Endothelial cell of umbilical vein (primary cell): ENCODE results near the gene TMOD2. TPM values are rescaled to one million over a fixed set of nuclear protein-coding genes. Genes with fewer than 3 reads are reported as not detected.

Source experiments
- BruUV-seq: library from RNA; stranded (reverse); fragments of 400-500 nt; replicated peaks from 2 replicates; lab custom pipeline; 2021; lab: Mats Ljungman, UMichigan
- CTCF ChIA-PET: fragments of 300-600, 350-600 bp; sonication (Branson Sonifier 250); formaldehyde crosslinking; loops from one replicate; lab custom pipeline; 2021; ENCODE audit warnings: antibody characterized with exemption, inconsistent platforms; lab: Charles Lee
- POLR2A ChIA-PET: fragments of 300-600, 350-600 bp; sonication (Branson Sonifier 250); formaldehyde crosslinking; loops from one replicate; lab custom pipeline; 2021; ENCODE audit warnings: antibody characterized with exemption, inconsistent platforms; lab: Charles Lee
- DNase-seq: peaks from one replicate; pipeline ENCODE4 v3.0.0-alpha.2; 2011; ENCODE audit warnings: low read depth, low spot score
- FAIRE-seq: peaks from 2 replicates; lab custom pipeline; 2011; peaks lifted over from hg19 to GRCh38; lab: Jason Lieb, UNC
- H2AFZ ChIP-seq: 2 replicates; pipeline ENCODE4 v1.6.0; 2012; ENCODE audit warnings: low read depth, low read length, control low read depth, inconsistent platforms
- H3K27ac ChIP-seq: 2 replicates; pipeline ENCODE4 v1.5.1; 2011; ENCODE audit warnings: low read depth, mild to moderate bottlenecking, control low read depth, low read length, moderate library complexity; ENCODE audit not compliant: insufficient read depth
- H3K27me3 ChIP-seq, 2 experiments: 2 replicates each; pipeline versions ENCODE4 v1.6.0 to v1.6.1; 2011; ENCODE audit warnings: low read length in 2 of 2, mixed read lengths in 1 of 2; ENCODE audit not compliant: control insufficient read depth in 2 of 2, insufficient read depth in 2 of 2
- H3K36me3 ChIP-seq, 2 experiments: 2 replicates in 1 of 2; 3 replicates in 1 of 2; pipeline ENCODE4 v1.5.1; 2011; ENCODE audit warnings: low read length in 2 of 2, mild to moderate bottlenecking in 1 of 2, moderate library complexity in 1 of 2; ENCODE audit not compliant: control insufficient read depth in 2 of 2, insufficient read depth in 2 of 2; ENCODE audit errors: extremely low read depth in 1 of 2
- H3K4me1 ChIP-seq: 3 replicates; pipeline ENCODE4 v1.5.1; 2011; ENCODE audit warnings: mild to moderate bottlenecking, low read length; ENCODE audit not compliant: control insufficient read depth, insufficient read depth; ENCODE audit errors: extremely low read depth
- H3K4me2 ChIP-seq: 2 replicates; pipeline ENCODE4 v1.6.1; 2011; ENCODE audit warnings: low read length, control low read depth, mixed read lengths; ENCODE audit not compliant: insufficient read depth
- H3K4me3 ChIP-seq, 3 experiments: fragments of 200-600 bp in 1 of 3; sonication (generic), shearing (Covaris generic) in 1 of 3; replicated peaks in 1 of 3; 2 replicates each; pipeline ENCODE4 v1.5.1; 2011 to 2016; ENCODE audit warnings: control low read depth in 3 of 3, low read length in 3 of 3, mild to moderate bottlenecking in 2 of 3, inconsistent platforms in 1 of 3, low read depth in 1 of 3, moderate library complexity in 1 of 3; ENCODE audit not compliant: insufficient read depth in 1 of 3
- H3K79me2 ChIP-seq: 2 replicates; pipeline ENCODE4 v1.6.0; 2012; ENCODE audit warnings: low read length, inconsistent platforms; ENCODE audit not compliant: control insufficient read depth, insufficient read depth
- H3K9ac ChIP-seq: replicated peaks from 2 replicates; pipeline ENCODE3; 2011; ENCODE audit warnings: low read length, control low read depth; ENCODE audit not compliant: insufficient read depth; ENCODE audit errors: extremely low read depth
- H3K9me1 ChIP-seq: replicated peaks from 3 replicates; pipeline ENCODE4 v1.6.0; 2011; ENCODE audit warnings: mild to moderate bottlenecking, low read length; ENCODE audit not compliant: control insufficient read depth, insufficient read depth; ENCODE audit errors: extremely low read depth
- H3K9me3 ChIP-seq: replicated peaks from 2 replicates; pipeline ENCODE4 v1.5.1; 2012; ENCODE audit warnings: low read length, inconsistent platforms; ENCODE audit not compliant: control insufficient read depth, insufficient read depth
- H4K20me1 ChIP-seq: replicated peaks from 2 replicates; pipeline ENCODE3; 2011; ENCODE audit warnings: mild to moderate bottlenecking, low read length; ENCODE audit not compliant: control insufficient read depth, insufficient read depth; ENCODE audit errors: extremely low read depth
- EZH2 ChIP-seq: IDR thresholded peaks from 2 replicates; pipeline ENCODE4 v1.6.1; 2012; ENCODE audit warnings: borderline replicate concordance, low read depth, mild to moderate bottlenecking, moderate library complexity, low read length, inconsistent platforms; ENCODE audit not compliant: severe bottlenecking
- FOS ChIP-seq: IDR thresholded peaks from 2 replicates; pipeline ENCODE4 v1.6.1; 2011; ENCODE audit warnings: mild to moderate bottlenecking, low read length, moderate library complexity, borderline replicate concordance; ENCODE audit not compliant: insufficient read depth
- GATA2 ChIP-seq: IDR thresholded peaks from 2 replicates; pipeline ENCODE4 v1.7.0; 2011; ENCODE audit warnings: low read depth, mild to moderate bottlenecking, moderate library complexity, mixed read lengths, low read length; ENCODE audit not compliant: insufficient read length, insufficient read depth
- JUN ChIP-seq: IDR thresholded peaks from 2 replicates; pipeline ENCODE4 v1.6.1; 2011; ENCODE audit warnings: borderline replicate concordance, low read depth; ENCODE audit not compliant: insufficient read length, insufficient read depth
- MYC ChIP-seq: IDR thresholded peaks from one replicate; pipeline ENCODE4 v1.6.1; 2011; ENCODE audit warnings: mild to moderate bottlenecking, low read depth, low read length
- POLR2A ChIP-seq: IDR thresholded peaks from 2 replicates; pipeline ENCODE4 v1.6.1; 2012; ENCODE audit warnings: low read depth, mild to moderate bottlenecking, control low read depth, low read length
- POLR2AphosphoS5 ChIP-seq: IDR thresholded peaks from 2 replicates; pipeline ENCODE4 v1.6.1; 2012; ENCODE audit warnings: low read depth, mild to moderate bottlenecking, control low read depth, low read length, moderate library complexity; ENCODE audit not compliant: insufficient read depth
- dilution Hi-C: fragments of 300-500 bp; cut with MboI; formaldehyde crosslinking; loops from one replicate; pipeline ENCODE4 v1.15.0; 2019; ENCODE audit warnings: low sequenced_read_pairs; ENCODE audit not compliant: extremely low pct_ligation_motif_present
- intact Hi-C: fragments of 100-400 bp; cut with micrococcal nuclease; formaldehyde crosslinking; loops from one replicate; pipeline ENCODE4 v1.10.0; 2022
- polyA plus RNA-seq, 4 experiments: library from polyadenylated mRNA; depleted of rRNA in 3 of 4; stranded (reverse) in 3 of 4; unstranded in 1 of 4; fragments of >200 nt; gene quantifications; 2 replicates each; pipeline versions ENCODE4 v1.2.1 to v1.2.3, GENCODE V29; 2011 to 2012; ENCODE audit warnings: missing spikeins in 1 of 4
- total RNA-seq: library from RNA; stranded (reverse); gene quantifications from 2 replicates; pipeline ENCODE4 v1.2.3, GENCODE V29; 2021
- TF ChIP-seq, protein P1 (sequence below), 2 donors: IDR thresholded peaks; 1 replicate in 1 of 2; 2 replicates in 1 of 2; pipeline ENCODE4 v1.5.1; 2011; ENCODE audit warnings: low read length in 2 of 2, mild to moderate bottlenecking in 2 of 2, moderate library complexity in 2 of 2, control low read depth in 1 of 2, inconsistent platforms in 1 of 2, low read depth in 1 of 2; ENCODE audit not compliant: insufficient read depth in 1 of 2; ENCODE audit errors: extremely low read depth in 1 of 2
- TF ChIP-seq, protein P2 (sequence below): IDR thresholded peaks from 2 replicates; pipeline ENCODE4 v1.6.1; 2011; ENCODE audit not compliant: insufficient read depth, insufficient read length

TMOD2 gene
- total and polyA plus RNA-seq, 2 donors (not counting 3 experiments of a cell fraction or from before 2014, with no cell fraction given): 0.46 to 2.7 TPM

DNA sequence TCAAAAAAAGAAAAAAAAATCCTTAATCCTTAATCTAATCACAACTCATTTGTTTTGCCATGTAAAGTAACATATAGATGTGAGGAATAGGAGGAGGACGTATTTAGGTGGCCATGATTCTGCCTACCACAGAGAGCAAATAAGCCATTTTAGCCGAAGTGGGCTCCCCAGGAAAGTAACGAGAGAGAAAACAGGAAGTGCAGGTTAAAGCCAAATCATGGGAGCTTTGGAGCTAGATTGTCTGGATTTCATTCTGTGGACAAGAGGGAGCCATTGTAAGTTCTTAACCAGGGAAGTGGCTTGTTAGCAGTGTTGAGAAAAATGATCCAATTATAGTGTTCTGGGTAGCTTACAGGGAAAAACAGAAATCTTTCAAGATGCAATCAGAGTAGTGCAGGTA is 9.4 kb downstream of the TMOD2 start:
- Histone ChIP-seq H2AFZ (no peak overlapping the region), H3K27ac (no peak overlapping the region), H3K79me2 (no peaks in the 10 kb centered on the region), H3K9me1 (no peaks in the 10 kb centered on the region), H3K4me1 (no peaks in the 10 kb centered on the region), H3K4me2 (no peak overlapping the region), H3K4me3 (no peak overlapping the region), H3K9ac (no peak overlapping the region), H3K9me3 (no peaks in the 10 kb centered on the region), H4K20me1 (no peaks in the 10 kb centered on the region), H3K27me3 (peaks cover 11 to 14% of the 10 kb centered on the region in 2 experiments), H3K36me3 (no peaks in the 10 kb centered on the region)
- DNase-seq (no peak), FAIRE-seq (no peak)
- dilution Hi-C loops: no loop called here
- intact Hi-C loops: no loop called here
- POLR2A ChIA-PET: interaction anchor here (0.5 kb wide), 1 partner anchor 14 kb away, joined by 6 read pairs; no protein-coding TSS in a partner anchor
- BruUV-seq: no TSS peak
- TF ChIP-seq FOS: no peak
- TF ChIP-seq, protein P1, sequence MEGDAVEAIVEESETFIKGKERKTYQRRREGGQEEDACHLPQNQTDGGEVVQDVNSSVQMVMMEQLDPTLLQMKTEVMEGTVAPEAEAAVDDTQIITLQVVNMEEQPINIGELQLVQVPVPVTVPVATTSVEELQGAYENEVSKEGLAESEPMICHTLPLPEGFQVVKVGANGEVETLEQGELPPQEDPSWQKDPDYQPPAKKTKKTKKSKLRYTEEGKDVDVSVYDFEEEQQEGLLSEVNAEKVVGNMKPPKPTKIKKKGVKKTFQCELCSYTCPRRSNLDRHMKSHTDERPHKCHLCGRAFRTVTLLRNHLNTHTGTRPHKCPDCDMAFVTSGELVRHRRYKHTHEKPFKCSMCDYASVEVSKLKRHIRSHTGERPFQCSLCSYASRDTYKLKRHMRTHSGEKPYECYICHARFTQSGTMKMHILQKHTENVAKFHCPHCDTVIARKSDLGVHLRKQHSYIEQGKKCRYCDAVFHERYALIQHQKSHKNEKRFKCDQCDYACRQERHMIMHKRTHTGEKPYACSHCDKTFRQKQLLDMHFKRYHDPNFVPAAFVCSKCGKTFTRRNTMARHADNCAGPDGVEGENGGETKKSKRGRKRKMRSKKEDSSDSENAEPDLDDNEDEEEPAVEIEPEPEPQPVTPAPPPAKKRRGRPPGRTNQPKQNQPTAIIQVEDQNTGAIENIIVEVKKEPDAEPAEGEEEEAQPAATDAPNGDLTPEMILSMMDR (IDR thresholded peaks at IDR 0.05; ENCODE audit: extremely low read depth in 1 of 2, insufficient read depth in 1 of 2, low read depth in 1 of 2, low read length in 2 of 2): no peak
- TF ChIP-seq POLR2A: no peak
- no peak for TF ChIP-seq MYC
- TF ChIP-seq POLR2AphosphoS5: no peak
- CTCF ChIA-PET: interaction anchor here (0.7 to 2.9 kb wide), 2 partner anchors 16 to 111 kb away, joined by 3 to 11 read pairs; no protein-coding TSS in a partner anchor

DNA sequence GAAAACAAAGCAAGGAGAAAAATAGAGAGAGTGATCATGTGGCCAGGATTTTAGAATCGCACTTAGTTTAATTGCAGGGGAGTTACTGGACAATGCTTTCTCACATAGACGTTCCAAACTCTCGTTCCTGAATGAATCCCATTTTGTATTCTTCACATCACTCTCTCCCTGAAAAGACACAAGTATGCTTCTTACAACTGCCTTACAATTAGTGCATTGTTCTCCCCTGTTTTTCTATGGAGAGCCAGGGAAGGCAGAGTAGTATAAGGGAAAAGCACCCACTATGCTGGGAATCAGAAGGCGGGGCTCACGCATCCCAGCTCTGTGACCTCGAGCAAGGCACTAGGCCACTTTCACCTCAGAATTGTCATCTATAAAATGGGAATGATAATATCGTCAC is 14.4 kb downstream of the TMOD2 start:
- no peaks in the 10 kb centered on the region for H3K79me2 ChIP-seq
- intact Hi-C loops: no loop called here
- FAIRE-seq (no peak), DNase-seq (no peak)
- no TSS peak for BruUV-seq
- TF ChIP-seq FOS: no peak
- TF ChIP-seq EZH2: no peak
- TF ChIP-seq JUN: no peak
- TF ChIP-seq GATA2: no peak
- no peak for TF ChIP-seq POLR2AphosphoS5
- TF ChIP-seq, protein P1 (IDR thresholded peaks at IDR 0.05; ENCODE audit: extremely low read depth in 1 of 2, insufficient read depth in 1 of 2, low read depth in 1 of 2, low read length in 2 of 2): no peak
- TF ChIP-seq, protein P2, sequence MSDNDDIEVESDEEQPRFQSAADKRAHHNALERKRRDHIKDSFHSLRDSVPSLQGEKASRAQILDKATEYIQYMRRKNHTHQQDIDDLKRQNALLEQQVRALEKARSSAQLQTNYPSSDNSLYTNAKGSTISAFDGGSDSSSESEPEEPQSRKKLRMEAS: no peak
- TF ChIP-seq POLR2A: no peak
- no peak for TF ChIP-seq MYC
- CTCF ChIA-PET: interaction anchor here (1.2 to 2.8 kb wide), 2 partner anchors 11 to 115 kb away, joined by 5 to 28 read pairs (median 16); no protein-coding TSS in a partner anchor
- H3K4me2 ChIP-seq: no peak overlapping the region
- no peak overlapping the region for H3K4me3 ChIP-seq
- H3K27ac ChIP-seq: no peak overlapping the region
- peaks cover 3% of the 10 kb centered on the region in 2 experiments for H3K27me3 ChIP-seq
- H3K9me1 ChIP-seq: no peaks in the 10 kb centered on the region
- H3K9ac ChIP-seq: no peak overlapping the region
- peaks cover 5% of the 10 kb centered on the region for H3K4me1 ChIP-seq
- H2AFZ ChIP-seq: no peak overlapping the region
- POLR2A ChIA-PET: no interaction called here
- H3K9me3 ChIP-seq: no peaks in the 10 kb centered on the region
- H4K20me1 ChIP-seq: no peaks in the 10 kb centered on the region
- dilution Hi-C loops: no loop called here
- no peaks in the 10 kb centered on the region for H3K36me3 ChIP-seq
